ENCODE measurements around the gene MOV10. TPM values are rescaled to one million over a fixed set of nuclear protein-coding genes. Genes with fewer than 3 reads are reported as not detected.

Gene MOV10
- total RNA-seq, 4 donors from 2014 or later = 21.7 to 47.1 (median 36.1) TPM

DNA sequence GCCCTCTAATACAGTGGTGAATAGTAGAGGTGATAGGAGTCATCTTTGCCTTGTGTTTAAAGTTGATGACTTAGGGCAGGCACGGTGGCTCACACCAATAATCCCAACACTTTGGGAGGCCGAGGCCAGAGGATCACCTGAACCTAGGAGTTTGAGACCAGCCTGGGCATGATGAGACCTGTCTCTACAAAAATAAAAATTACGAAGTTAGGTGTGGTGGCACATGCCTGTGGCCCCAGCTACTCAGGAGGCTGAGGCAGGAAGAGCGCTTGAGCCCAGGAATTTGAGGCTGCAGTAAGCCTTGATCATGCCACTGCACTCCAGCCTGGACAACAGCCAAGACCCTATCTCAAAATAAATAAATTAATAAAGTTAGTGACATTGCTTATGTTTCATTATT is 28.2 kb upstream of the MOV10 start:
- ATAC-seq (ENCODE audit: low FRiP score) (no peak), DNase-seq (ENCODE audit: low spot score) (no peak)
- TF ChIP-seq CTCF (IDR thresholded peaks at IDR 0.05) = no peak

DNA sequence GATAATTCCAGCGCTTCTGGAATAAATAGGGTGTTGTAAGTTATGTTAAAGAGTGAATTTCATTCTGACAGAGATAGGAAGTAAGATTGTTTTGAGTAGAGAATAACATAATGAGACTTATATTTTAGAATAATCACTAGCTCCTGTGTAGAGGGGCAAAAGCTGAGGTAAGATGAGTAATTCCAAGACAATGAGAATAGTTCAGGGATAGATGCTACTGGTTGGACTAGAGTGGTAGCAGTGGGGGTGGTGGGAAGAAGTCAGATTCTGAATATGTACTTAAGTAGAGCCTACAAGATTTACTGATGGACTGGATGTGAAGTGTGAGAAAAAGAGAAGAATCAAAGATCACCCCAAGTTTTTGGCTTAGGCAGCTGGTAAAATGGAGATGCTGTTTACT is 23.3 kb upstream of the MOV10 start:
- TF ChIP-seq CTCF (IDR thresholded peaks at IDR 0.05) = no peak
- no peak for ATAC-seq (ENCODE audit: low FRiP score)
- DNase-seq (ENCODE audit: low spot score) = no peak

- no peak for TF ChIP-seq CTCF (IDR thresholded peaks at IDR 0.05)
- ATAC-seq (ENCODE audit: low FRiP score) = no peak
These were observed 8.6 kb upstream of the MOV10 start for GRCh38 chr1:112665857-112666256.

DNA sequence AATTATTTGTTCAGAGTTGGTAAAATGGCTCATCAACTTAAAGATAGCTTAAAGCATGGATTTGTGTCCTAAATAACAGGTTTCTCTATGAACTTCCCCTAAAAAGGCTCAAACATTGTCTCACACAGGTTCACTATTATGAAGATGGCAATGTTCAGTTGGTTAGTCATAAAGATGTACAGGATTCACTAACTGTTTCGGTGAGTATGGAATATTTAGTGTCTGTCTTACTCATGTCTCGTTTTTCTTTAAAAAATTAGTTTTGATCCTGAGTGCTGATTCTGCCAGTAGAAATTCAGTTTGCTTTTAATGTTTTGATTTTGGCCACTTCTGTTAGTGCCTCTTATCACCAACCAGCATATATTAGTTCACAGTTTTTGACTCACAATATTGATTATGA is 7.5 kb upstream of the MOV10 start:
- no peak for TF ChIP-seq CTCF (IDR thresholded peaks at IDR 0.05)
- no peak for DNase-seq (ENCODE audit: low spot score)
- ATAC-seq (ENCODE audit: low FRiP score) = no peak

More at GRCh38 chr1:112665857-112666256, 8.6 kb upstream of the MOV10 start:
- DNase-seq (ENCODE audit: low spot score) = no peak

GRCh38 chr1:112672009-112672408 is 2.5 kb upstream of the MOV10 start:
- TF ChIP-seq CTCF (IDR thresholded peaks at IDR 0.05) = no peak
- no peak for DNase-seq (ENCODE audit: low spot score)
- ATAC-seq (ENCODE audit: low FRiP score) = no peak

DNA sequence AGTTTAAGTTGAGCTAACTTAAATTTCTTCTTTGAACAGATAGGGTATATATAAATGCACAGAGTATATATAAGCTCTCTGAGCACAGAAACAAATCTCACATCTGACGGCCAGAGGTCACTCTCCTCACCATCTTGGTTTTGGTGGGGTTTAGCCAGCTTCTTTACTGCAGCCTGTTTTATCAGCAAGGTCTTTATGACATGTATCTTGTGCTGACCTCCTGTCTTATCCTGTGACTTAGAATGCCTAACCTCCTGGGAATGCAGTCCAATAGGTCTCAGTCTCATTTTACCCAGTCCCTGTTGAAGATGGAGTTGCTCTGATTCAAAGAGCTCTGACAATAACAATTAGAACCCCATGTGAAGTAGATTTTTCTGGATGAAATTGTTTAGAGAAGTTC is 1.6 kb upstream of the MOV10 start:
- ATAC-seq (ENCODE audit: low FRiP score) (no peak), DNase-seq (ENCODE audit: low spot score) (no peak)
- TF ChIP-seq CTCF (IDR thresholded peaks at IDR 0.05) = no peak

DNA sequence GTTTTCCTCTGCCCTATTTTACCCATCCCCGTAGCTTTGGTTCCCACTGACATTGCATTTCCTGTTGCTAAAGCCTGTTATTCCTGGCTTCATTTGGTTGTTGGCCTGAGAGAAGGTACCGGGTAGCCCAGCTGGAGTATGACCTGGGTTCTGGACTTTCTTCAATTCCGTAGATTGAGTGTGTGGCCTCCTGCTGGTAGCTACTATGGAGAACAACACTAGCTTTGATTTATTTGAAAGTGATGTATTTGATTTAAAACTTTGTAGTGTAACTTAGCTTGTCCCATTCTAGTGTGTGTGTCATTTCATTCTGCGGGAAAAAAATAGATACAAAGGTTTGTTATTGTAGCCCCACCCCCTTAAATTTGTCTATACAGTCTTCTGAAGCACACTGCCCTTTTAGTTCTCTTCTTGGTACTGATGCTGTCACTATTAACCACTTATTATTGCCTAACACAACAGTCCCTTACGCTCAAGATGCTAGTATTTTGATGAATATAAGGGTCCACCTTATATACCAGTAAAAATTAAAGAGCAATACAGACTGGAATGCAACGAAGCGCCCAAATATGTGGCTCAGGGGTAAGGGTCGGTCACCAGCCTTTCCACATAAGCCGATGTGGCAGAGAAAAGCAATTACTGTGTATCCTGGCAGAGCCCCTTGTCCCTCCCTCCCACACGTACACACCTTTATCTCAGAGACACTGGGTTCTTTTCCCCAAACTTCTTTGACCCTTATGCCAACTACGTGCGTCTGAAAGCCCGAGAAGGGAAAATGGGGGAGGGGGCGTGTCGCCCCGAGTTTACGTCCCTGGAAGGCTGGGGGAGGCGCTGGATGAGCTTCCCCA is 643 bp upstream of the MOV10 start:
- DNase-seq (ENCODE audit: low spot score) = no peak
- no peak for TF ChIP-seq CTCF (IDR thresholded peaks at IDR 0.05)
- ATAC-seq (ENCODE audit: low FRiP score) = no peak

Data from omental fat pad (tissue), 4 donors.